K562 (cell line): Measurements from ENCODE around the gene CLEC1A. TPM values are rescaled to one million over a fixed set of nuclear protein-coding genes. Genes with fewer than 3 reads are reported as not detected.

ENCODE experiments used
- C11orf30 ChIP-seq: fragments of 450-650 bp; IDR thresholded peaks from 2 replicates; pipeline ENCODE4 v1.6.1; 2016; ENCODE audit warnings: low read depth, mild to moderate bottlenecking
- MAFK ChIP-seq: IDR thresholded peaks from 2 replicates; pipeline ENCODE4 v1.6.1; 2011; ENCODE audit warnings: low read length, improper control_type of control experiment
- NR4A1 ChIP-seq, 2 experiments: fragments of 250-450 bp in 1 of 2; fragments of 450-650 bp in 1 of 2; sonication (Bioruptor Pico) in 1 of 2; IDR thresholded peaks; 2 replicates each; pipeline versions ENCODE4 v1.4.0 to v1.6.1; 2016 to 2020; ENCODE audit warnings: mild to moderate bottlenecking in 2 of 2, missing compliant biosample characterization in 1 of 2, missing genetic modification characterization in 1 of 2, moderate library complexity in 1 of 2
- RNF2 ChIP-seq: sonication (generic); IDR thresholded peaks from 2 replicates; pipeline ENCODE4 v1.6.1; 2016
- XRCC4 ChIP-seq: IDR thresholded peaks from one replicate; pipeline ENCODE4 v1.6.1; 2011; ENCODE audit not compliant: insufficient read depth, insufficient read length; ENCODE audit errors: extremely low read depth
- polyA plus RNA-seq, 8 experiments: library from polyadenylated mRNA; depleted of rRNA in 4 of 8; stranded (reverse) in 5 of 8; unstranded in 3 of 8; fragments of >200 nt; fragmentation: Nextera tagmentation in 2 of 8; fragmentation: Illumina TruSeq in 1 of 8; extraction: Ambion mirVana in 2 of 8; extraction: Trizol in 1 of 8; gene quantifications; 2 replicates each; pipeline versions ENCODE4 v1.2.1 to v1.2.3, GENCODE V29; 2011 to 2014; ENCODE audit warnings: inconsistent platforms in 1 of 8, missing spikeins in 1 of 8
- total RNA-seq, 7 experiments: library from RNA; depleted of rRNA in 6 of 7; stranded (reverse); fragments of >200 nt in 6 of 7; fragmentation: Illumina TruSeq in 2 of 7; extraction: Trizol in 2 of 7; gene quantifications; 2 replicates each; pipeline versions ENCODE4 v1.2.1 to v1.2.3, GENCODE V29; 2011 to 2021; ENCODE audit warnings: low replicate concordance in 1 of 7
- TF ChIP-seq, protein P1 (sequence below): fragments of 250-450 bp; sonication (Bioruptor Pico); IDR thresholded peaks from 2 replicates; pipeline ENCODE4 v1.5.0; 2020; ENCODE audit warnings: mild to moderate bottlenecking
- TF ChIP-seq, protein P2 (sequence below): IDR thresholded peaks from 2 replicates; pipeline ENCODE4 v1.6.1; 2016; ENCODE audit warnings: missing genetic modification characterization, missing compliant biosample characterization
- TF ChIP-seq, protein P3 (sequence below), 2 experiments: fragments of 450-650 bp in 1 of 2; sonication (generic) in 1 of 2; formaldehyde crosslinking; conservative IDR thresholded peaks; 2 replicates each; pipeline versions ENCODE4 v1.4.0 to v1.8.1; 2020 to 2022; ENCODE audit warnings: mild to moderate bottlenecking in 1 of 2, missing genetic modification reagents in 1 of 2

The CLEC1A gene
- total and polyA plus RNA-seq, 9 of the 15 experiments (the other 6 are each of a cell fraction or from before 2014, with no cell fraction given): 0.04 TPM; not detected in 8

DNA sequence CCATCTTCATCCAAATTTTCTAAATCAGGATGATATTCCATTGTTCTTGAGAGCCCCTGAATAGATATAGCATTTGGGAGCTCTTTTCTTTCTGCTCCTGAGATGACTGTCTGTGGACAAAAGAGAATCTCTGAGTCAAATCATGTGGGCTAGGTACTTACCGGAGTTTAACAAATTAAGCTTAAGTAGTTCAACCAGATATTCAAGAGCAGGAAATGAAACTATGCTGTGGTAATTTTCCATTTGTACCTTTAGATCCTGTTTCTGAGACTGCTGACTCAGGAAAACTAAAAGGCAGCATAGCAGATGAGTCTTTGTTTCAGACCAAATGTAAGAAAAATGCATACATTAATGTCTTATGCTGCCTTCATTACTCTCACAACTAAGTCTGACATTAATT lies 31.3 kb upstream of the CLEC1A start, which contains the start of gene CLEC7A (continued):
- TF ChIP-seq NR4A1 (CRISPR knock-in tag; IDR thresholded peaks at IDR 0.05): no peak
- no peak for TF ChIP-seq NR4A1 (tag; IDR thresholded peaks at IDR 0.05)
- TF ChIP-seq, protein P1, sequence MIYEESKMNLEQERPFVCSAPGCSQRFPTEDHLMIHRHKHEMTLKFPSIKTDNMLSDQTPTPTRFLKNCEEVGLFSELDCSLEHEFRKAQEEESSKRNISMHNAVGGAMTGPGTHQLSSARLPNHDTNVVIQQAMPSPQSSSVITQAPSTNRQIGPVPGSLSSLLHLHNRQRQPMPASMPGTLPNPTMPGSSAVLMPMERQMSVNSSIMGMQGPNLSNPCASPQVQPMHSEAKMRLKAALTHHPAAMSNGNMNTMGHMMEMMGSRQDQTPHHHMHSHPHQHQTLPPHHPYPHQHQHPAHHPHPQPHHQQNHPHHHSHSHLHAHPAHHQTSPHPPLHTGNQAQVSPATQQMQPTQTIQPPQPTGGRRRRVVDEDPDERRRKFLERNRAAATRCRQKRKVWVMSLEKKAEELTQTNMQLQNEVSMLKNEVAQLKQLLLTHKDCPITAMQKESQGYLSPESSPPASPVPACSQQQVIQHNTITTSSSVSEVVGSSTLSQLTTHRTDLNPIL (CRISPR knock-in tag): no peak
- TF ChIP-seq C11orf30: peak; percentile 49
- TF ChIP-seq XRCC4: no peak
- peak; percentile 58 for TF ChIP-seq MAFK
- TF ChIP-seq, protein P2, sequence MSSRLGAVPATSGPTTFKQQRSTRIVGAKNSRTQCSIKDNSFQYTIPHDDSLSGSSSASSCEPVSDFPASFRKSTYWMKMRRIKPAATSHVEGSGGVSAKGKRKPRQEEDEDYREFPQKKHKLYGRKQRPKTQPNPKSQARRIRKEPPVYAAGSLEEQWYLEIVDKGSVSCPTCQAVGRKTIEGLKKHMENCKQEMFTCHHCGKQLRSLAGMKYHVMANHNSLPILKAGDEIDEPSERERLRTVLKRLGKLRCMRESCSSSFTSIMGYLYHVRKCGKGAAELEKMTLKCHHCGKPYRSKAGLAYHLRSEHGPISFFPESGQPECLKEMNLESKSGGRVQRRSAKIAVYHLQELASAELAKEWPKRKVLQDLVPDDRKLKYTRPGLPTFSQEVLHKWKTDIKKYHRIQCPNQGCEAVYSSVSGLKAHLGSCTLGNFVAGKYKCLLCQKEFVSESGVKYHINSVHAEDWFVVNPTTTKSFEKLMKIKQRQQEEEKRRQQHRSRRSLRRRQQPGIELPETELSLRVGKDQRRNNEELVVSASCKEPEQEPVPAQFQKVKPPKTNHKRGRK: no peak
- no peak for TF ChIP-seq RNF2
- TF ChIP-seq, protein P3, sequence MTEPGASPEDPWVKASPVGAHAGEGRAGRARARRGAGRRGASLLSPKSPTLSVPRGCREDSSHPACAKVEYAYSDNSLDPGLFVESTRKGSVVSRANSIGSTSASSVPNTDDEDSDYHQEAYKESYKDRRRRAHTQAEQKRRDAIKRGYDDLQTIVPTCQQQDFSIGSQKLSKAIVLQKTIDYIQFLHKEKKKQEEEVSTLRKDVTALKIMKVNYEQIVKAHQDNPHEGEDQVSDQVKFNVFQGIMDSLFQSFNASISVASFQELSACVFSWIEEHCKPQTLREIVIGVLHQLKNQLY (CRISPR knock-in tag; conservative IDR thresholded peaks at IDR 0.05): no peak
